Erythroblast (primary cell): ENCODE measurements around the gene MTARC2.

Source experiments
- GATA1 ChIP-seq: IDR thresholded peaks from 2 replicates; pipeline ENCODE4 v1.6.1; 2011; ENCODE audit warnings: low read depth, mild to moderate bottlenecking, control low read depth, low read length, moderate library complexity
- POLR2A ChIP-seq: IDR thresholded peaks from 2 replicates; pipeline ENCODE4 v1.6.1; 2011; ENCODE audit warnings: mild to moderate bottlenecking, low read length

DNA sequence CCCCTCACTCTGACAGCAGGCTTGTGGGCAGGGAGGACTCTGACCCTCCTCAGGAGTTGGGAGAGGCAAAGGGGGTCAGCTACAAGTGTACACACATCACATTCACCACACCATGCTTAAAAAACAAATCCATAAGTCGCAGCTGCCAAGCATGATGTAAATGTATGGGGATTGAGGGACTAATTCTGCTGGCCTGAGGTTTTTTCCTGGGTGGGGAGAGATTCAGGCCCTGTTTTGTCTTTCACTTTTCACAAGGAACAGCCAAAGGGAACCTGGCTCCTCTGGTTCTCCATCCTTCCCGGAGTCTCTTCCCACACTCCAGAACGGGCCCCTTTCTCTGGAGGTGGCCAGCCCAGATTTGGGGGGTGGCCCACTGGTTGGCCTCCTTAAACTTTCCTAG lies 1.3 kb upstream of the MTARC2 start:
- TF ChIP-seq POLR2A = no peak
- TF ChIP-seq GATA1 = no peak
